H1 (cell line): ENCODE data around the gene ABCA13. TPM values are rescaled to one million over a fixed set of nuclear protein-coding genes. Genes with fewer than 3 reads are reported as not detected.

Experiments used
- GTF2F1 ChIP-seq: IDR thresholded peaks from 2 replicates; pipeline ENCODE4 v1.6.1; 2012; ENCODE audit warnings: low read depth, low read length, improper control_type of control experiment, borderline replicate concordance
- JUND ChIP-seq: IDR thresholded peaks from 2 replicates; pipeline ENCODE4 v1.6.1; 2011; ENCODE audit warnings: mild to moderate bottlenecking, improper control_type of control experiment, low read length
- SIRT6 ChIP-seq: IDR thresholded peaks from one replicate; pipeline ENCODE4 v1.7.1; 2012; ENCODE audit warnings: low read length, inconsistent platforms
- polyA plus RNA-seq, 7 experiments: library from polyadenylated mRNA; depleted of rRNA in 3 of 7; stranded (reverse) in 5 of 7; unstranded in 2 of 7; fragments of >200 nt in 5 of 7; fragments of 200-250 nt in 2 of 7; gene quantifications; 1 replicate in 5 of 7; 2 replicates in 1 of 7; 4 replicates in 1 of 7; pipeline versions ENCODE4 v1.2.1 to v1.2.3, GENCODE V29; 2011 to 2013; ENCODE audit warnings: missing spikeins in 2 of 7, mixed read lengths in 2 of 7
- total RNA-seq: library from RNA; stranded (reverse); fragmentation: NEBNext Ultra II Directional; extraction: Animal tissue kit (Norgen Biotek cat#: 25700); gene quantifications from 2 replicates; pipeline ENCODE4 v1.2.1, GENCODE V29; 2021

ABCA13 gene
- total and polyA plus RNA-seq, 2 of the 8 experiments (the other 6 are each of a cell fraction or from before 2014, with no cell fraction given), result 0.07 to 0.09 TPM

DNA sequence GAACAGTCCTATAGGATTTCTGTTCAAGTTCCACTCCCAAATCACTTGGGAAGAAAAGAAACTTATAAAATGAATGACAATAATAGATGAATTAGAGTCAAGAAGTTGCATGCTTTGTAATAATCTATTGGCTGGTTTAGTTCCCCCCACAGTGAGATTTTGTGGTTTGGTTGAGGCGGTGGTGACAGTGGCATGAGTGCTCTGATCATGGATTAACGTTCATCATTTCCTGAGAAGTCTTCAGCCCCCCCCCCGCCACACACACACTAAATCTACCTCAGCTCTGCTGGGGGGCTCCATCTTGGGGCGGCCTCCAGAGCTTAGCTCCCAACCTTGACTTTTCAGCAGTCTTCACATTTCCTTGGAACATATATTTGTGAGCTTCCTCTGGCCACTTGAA, 121.7 kb downstream of the ABCA13 start (continued):
- TF ChIP-seq GTF2F1 (no peak), JUND (no peak), SIRT6 (no peak)
